ENCODE data around the gene ILKAP. TPM values are rescaled to one million over a fixed set of nuclear protein-coding genes. Genes with fewer than 3 reads are reported as not detected.

Gene ILKAP
- polyA plus RNA-seq, 1 experiment = 31.1 TPM

DNA sequence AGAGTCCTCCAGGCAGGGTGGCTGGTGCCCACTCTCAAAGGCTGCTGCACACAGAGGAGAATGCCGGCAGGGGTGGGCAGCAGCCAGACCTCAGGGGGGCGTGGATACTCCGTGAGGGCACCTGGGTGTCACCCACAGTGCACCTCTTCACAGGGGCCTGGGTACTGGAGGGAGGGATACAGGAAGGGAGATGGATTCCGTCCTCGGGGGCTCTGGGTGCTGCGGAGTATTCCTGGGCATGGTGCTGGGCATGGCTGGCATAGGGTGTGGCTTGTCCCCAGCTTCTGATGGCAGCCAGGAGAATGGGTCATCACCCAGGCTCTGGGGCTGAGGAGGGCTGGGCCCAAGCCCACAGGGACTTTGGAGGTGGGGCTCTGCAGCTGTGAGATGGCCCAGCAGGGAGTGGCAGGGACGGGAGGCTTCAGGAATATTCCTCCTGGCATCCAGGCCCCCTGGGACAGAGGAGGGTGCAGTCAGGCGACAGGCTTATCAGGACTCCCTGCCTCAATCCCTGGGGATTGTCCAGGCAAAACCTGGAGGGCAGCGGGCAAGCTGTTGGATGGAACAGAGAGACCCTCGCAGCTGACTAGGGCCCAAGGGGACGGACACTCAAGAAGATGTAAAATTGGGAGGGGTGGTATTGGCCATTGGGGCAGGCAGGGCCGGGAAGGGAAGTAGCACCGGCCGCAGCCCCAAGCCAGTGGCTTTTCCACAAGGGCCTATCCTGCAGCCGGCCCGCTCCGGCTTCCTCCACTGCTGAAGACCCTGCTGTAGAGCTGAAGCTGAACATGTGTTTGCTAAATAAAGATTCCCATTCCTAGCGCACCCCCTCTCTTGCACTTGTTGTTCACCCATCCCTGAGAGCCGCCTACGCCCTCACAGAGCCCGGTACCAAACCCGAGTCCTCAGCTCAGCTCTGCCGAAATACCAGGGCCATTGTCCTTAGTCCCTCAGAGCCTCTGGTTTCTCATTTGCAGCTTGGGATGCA lies 70.7 kb downstream of the ILKAP start:
- no peak overlapping the region for H3K4me3 ChIP-seq (ENCODE audit: low read depth, low read length)
- TF ChIP-seq, protein P1, sequence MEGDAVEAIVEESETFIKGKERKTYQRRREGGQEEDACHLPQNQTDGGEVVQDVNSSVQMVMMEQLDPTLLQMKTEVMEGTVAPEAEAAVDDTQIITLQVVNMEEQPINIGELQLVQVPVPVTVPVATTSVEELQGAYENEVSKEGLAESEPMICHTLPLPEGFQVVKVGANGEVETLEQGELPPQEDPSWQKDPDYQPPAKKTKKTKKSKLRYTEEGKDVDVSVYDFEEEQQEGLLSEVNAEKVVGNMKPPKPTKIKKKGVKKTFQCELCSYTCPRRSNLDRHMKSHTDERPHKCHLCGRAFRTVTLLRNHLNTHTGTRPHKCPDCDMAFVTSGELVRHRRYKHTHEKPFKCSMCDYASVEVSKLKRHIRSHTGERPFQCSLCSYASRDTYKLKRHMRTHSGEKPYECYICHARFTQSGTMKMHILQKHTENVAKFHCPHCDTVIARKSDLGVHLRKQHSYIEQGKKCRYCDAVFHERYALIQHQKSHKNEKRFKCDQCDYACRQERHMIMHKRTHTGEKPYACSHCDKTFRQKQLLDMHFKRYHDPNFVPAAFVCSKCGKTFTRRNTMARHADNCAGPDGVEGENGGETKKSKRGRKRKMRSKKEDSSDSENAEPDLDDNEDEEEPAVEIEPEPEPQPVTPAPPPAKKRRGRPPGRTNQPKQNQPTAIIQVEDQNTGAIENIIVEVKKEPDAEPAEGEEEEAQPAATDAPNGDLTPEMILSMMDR (IDR thresholded peaks at IDR 0.05; ENCODE audit: insufficient read depth, low read depth, low read length) = no peak
- ChIA-PET POLR2A (no interaction called here), CTCF (interaction anchor here (0.5 to 0.6 kb wide), 2 partner anchors 11 to 110 kb away, joined by 3 read pairs; no protein-coding TSS in a partner anchor)
- no peak for DNase-seq (ENCODE audit: low read depth)
- no peaks in the 10 kb centered on the region for H3K27me3 ChIP-seq (ENCODE audit: control insufficient read depth, insufficient read depth, low read length)
- H3K36me3 ChIP-seq (ENCODE audit: control insufficient read depth, insufficient read depth, low read length) = no peaks in the 10 kb centered on the region

DNA sequence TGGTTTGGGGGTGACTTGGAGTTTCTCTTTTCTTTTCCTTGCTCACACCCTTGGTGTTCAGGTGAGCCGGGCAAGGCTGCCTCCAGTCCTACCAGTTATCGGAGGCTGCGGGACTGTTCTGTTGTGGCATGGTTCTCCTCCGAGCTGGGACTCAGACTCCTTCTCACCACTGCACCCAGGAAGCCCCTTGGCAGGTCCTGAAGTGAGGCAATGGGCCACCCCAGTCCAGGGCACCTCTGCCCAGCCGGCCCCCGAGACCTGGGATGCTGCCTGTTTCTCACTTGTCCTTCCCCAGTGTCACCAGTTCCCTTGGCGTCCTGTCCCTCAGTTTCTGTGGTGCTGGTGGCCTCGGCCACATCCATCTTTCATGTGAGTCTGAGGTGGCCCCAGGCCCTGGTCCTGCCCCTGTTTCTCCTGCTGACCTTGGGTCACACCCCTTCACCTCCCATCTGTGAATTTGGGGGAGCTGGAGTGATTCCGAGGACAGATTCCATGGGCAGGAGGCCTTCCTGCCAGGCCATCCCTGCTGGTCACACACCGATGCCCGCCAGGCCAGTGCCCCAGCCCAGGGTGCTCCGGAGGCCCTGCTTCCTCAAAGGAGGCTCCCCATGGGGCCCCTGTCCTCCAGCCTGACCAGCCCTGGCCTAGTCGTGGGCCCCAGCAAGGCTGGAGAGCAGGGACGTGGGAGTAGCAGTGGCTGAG lies 71.6 kb downstream of the ILKAP start:
- no peaks in the 10 kb centered on the region for H3K27me3 ChIP-seq (ENCODE audit: control insufficient read depth, insufficient read depth, low read length)
- DNase-seq (ENCODE audit: low read depth) = no peak
- H3K36me3 ChIP-seq (ENCODE audit: control insufficient read depth, insufficient read depth, low read length) = no peaks in the 10 kb centered on the region
- ChIA-PET POLR2A (no interaction called here), CTCF (no interaction called here)
- TF ChIP-seq, protein P1 (IDR thresholded peaks at IDR 0.05; ENCODE audit: insufficient read depth, low read depth, low read length) = no peak
- no peak overlapping the region for H3K4me3 ChIP-seq (ENCODE audit: low read depth, low read length)

DNA sequence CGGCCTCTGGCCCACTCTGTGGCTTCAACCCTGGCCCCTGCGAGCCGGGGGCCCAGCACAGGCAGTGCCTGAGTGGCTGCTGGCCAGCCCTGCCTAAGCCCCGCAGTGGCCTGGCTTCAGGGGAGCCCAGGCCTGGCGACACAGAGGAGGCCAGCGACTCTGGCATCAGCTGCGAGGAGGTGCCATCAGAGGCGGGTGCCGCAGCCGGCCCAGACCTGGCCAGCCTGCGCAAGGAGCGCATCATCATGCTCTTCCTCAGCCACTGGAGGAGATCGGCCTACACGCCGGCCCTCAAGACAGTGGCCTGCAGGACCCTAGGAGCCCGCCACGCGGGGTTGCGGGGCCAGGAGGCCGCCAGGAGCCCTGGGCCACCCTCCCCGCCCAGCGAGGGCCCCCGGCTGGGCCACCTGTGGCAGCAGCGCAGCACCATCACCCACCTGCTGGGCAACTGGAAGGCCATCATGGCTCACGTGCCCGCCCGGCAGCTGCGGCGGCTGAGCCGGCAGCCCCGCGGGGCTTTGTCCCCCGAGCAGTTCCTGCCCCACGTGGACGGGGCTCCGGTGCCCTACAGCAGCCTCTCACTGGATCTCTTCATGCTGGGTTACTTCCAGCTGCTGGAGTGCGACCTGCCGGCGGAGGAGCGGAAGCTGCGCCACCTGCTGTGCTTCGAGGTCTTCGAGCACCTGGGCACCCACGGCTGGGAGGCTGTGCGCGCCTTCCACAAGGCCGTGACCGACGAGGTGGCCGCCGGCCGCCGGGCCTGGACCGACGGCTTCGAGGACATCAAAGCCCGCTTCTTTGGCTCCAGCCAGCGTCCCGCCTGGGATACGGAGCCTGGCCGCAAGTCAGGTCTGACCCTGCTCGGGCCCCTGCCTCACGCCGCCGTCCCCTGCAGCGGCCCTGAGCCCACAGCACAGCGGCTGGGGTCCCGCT lies 72.5 kb downstream of the ILKAP start:
- ChIA-PET CTCF (no interaction called here), POLR2A (no interaction called here)
- Histone ChIP-seq H3K36me3 (ENCODE audit: control insufficient read depth, insufficient read depth, low read length) (no peaks in the 10 kb centered on the region), H3K27me3 (ENCODE audit: control insufficient read depth, insufficient read depth, low read length) (no peaks in the 10 kb centered on the region), H3K4me3 (ENCODE audit: low read depth, low read length) (no peak overlapping the region)
- TF ChIP-seq, protein P1 (IDR thresholded peaks at IDR 0.05; ENCODE audit: insufficient read depth, low read depth, low read length) = no peak
- DNase-seq (ENCODE audit: low read depth) = no peak

GRCh38 chr2:238130111-238130695 lies 73.3 kb downstream of the ILKAP start:
- H3K4me3 ChIP-seq (ENCODE audit: low read depth, low read length) = no peak overlapping the region
- ChIA-PET CTCF (no interaction called here), POLR2A (no interaction called here)
- DNase-seq (ENCODE audit: low read depth) = no peak
- no peaks in the 10 kb centered on the region for H3K36me3 ChIP-seq (ENCODE audit: control insufficient read depth, insufficient read depth, low read length)
- TF ChIP-seq, protein P1 (IDR thresholded peaks at IDR 0.05; ENCODE audit: insufficient read depth, low read depth, low read length) = no peak
- no peaks in the 10 kb centered on the region for H3K27me3 ChIP-seq (ENCODE audit: control insufficient read depth, insufficient read depth, low read length)
